HCT116 (cell line): ENCODE results near the gene TSPAN33. TPM values are rescaled to one million over a fixed set of nuclear protein-coding genes. Genes with fewer than 3 reads are reported as not detected.

Source experiments
- ATAC-seq: fragments of 200-7000 bp; cut with Tn5 transposase; 2 replicates; pipeline ENCODE4 v1.9.1; 2020; ENCODE audit warnings: mild to moderate bottlenecking, moderate library complexity
- BruUV-seq: library from RNA; stranded (reverse); fragments of 400-500 nt; replicated peaks from 2 replicates; lab custom pipeline; 2021; lab: Mats Ljungman, UMichigan
- CTCF ChIA-PET: fragments of 300-600 bp; sonication (Branson Sonifier 250); formaldehyde crosslinking; loops from one replicate; lab custom pipeline; 2021; ENCODE audit warnings: antibody characterized with exemption; lab: Charles Lee
- POLR2A ChIA-PET: fragments of 300-600, 350-600 bp; sonication (Branson Sonifier 250); formaldehyde crosslinking; loops from one replicate; lab custom pipeline; 2021; ENCODE audit warnings: antibody characterized with exemption; lab: Charles Lee
- RAD21 ChIA-PET, 2 experiments: fragments of 300-600 bp; sonication (Branson Sonifier 250); formaldehyde crosslinking; loops; one replicate each; lab custom pipeline; 2023; ENCODE audit warnings: low total read pairs in 2 of 2; ENCODE audit not compliant: uncharacterized antibody in 2 of 2, unreplicated experiment in 2 of 2, low non-redundant PET in 1 of 2; lab: Charles Lee
- DNase-seq: peaks from one replicate; pipeline ENCODE4 v3.0.0-alpha.2; 2010; ENCODE audit warnings: low read depth, low spot score
- H2AFZ ChIP-seq: fragments of 200-600 bp; shearing (Covaris generic), sonication (generic); 2 replicates; pipeline ENCODE4 v1.6.1; 2017; ENCODE audit warnings: low read depth, mixed run types, mixed read lengths, antibody characterized with exemption, low read length; ENCODE audit not compliant: poor library complexity, severe bottlenecking
- H3K27ac ChIP-seq: 2 replicates; pipeline ENCODE4 v1.5.1; 2012; ENCODE audit warnings: low read depth, low read length
- H3K27me3 ChIP-seq: fragments of 200-600 bp; sonication (generic); 2 replicates; pipeline ENCODE4 v1.6.1; 2016; ENCODE audit warnings: mixed run types, low read length, mixed read lengths; ENCODE audit not compliant: insufficient read depth
- H3K36me3 ChIP-seq, 2 experiments: fragments of 200-500 bp in 1 of 2; fragments of 200-600 bp in 1 of 2; sonication (Bioruptor generic) in 1 of 2; sonication (generic) in 1 of 2; 2 replicates each; pipeline versions ENCODE4 v1.5.1 to v1.6.1; 2014 to 2016; ENCODE audit warnings: low read length in 2 of 2, inconsistent platforms in 1 of 2, mixed read lengths in 1 of 2, mixed run types in 1 of 2; ENCODE audit not compliant: insufficient read depth in 2 of 2, control insufficient read depth in 1 of 2
- H3K4me1 ChIP-seq, 2 experiments: fragments of 200-600 bp in 1 of 2; sonication (generic) in 1 of 2; 2 replicates each; pipeline versions ENCODE4 v1.5.1 to v1.6.1; 2012 to 2017; ENCODE audit warnings: low read length in 2 of 2, inconsistent platforms in 1 of 2, mild to moderate bottlenecking in 1 of 2, mixed read lengths in 1 of 2, mixed run types in 1 of 2, moderate library complexity in 1 of 2; ENCODE audit not compliant: insufficient read depth in 2 of 2, control insufficient read depth in 1 of 2
- H3K4me2 ChIP-seq: fragments of 200-600 bp; sonication (generic); 2 replicates; pipeline ENCODE4 v1.6.1; 2017; ENCODE audit warnings: mixed run types, low read length, mixed read lengths
- H3K4me3 ChIP-seq, 2 experiments: fragments of 200-600 bp in 1 of 2; sonication (generic) in 1 of 2; replicated peaks in 1 of 2; 2 replicates each; pipeline ENCODE4 v1.5.1; 2011 to 2016; ENCODE audit warnings: low read length in 2 of 2, control low read depth in 1 of 2, low read depth in 1 of 2, mild to moderate bottlenecking in 1 of 2, mixed read lengths in 1 of 2, mixed run types in 1 of 2
- H3K79me2 ChIP-seq: fragments of 200-600 bp; sonication (generic); 2 replicates; pipeline ENCODE4 v1.6.1; 2017; ENCODE audit warnings: mild to moderate bottlenecking, mixed run types, low read length, moderate library complexity, mixed read lengths; ENCODE audit not compliant: insufficient read depth
- H3K9ac ChIP-seq: fragments of 200-600 bp; sonication (generic); 2 replicates; pipeline ENCODE4 v1.6.1; 2016; ENCODE audit warnings: low read length, mixed read lengths
- H3K9me2 ChIP-seq: fragments of 200-600 bp; sonication (generic), shearing (Covaris generic); 2 replicates; pipeline ENCODE4 v1.6.1; 2017; ENCODE audit warnings: mixed run types, mild to moderate bottlenecking, moderate library complexity; ENCODE audit not compliant: insufficient read depth
- H3K9me3 ChIP-seq, 2 experiments: fragments of 200-500 bp in 1 of 2; fragments of 200-600 bp in 1 of 2; sonication (Bioruptor generic) in 1 of 2; sonication (generic) in 1 of 2; 2 replicates each; pipeline ENCODE4 v1.6.1; 2014 to 2017; ENCODE audit warnings: low read length in 2 of 2, mixed read lengths in 2 of 2, inconsistent platforms in 1 of 2, low read depth in 1 of 2, mild to moderate bottlenecking in 1 of 2, mixed run types in 1 of 2, moderate library complexity in 1 of 2; ENCODE audit not compliant: control insufficient read depth in 1 of 2, insufficient read depth in 1 of 2
- H4K20me1 ChIP-seq: fragments of 200-600 bp; sonication (generic), shearing (Covaris generic); 2 replicates; pipeline ENCODE4 v1.6.1; 2017; ENCODE audit warnings: mixed run types, mild to moderate bottlenecking, moderate library complexity; ENCODE audit not compliant: insufficient read depth
- ELF1 ChIP-seq: IDR thresholded peaks from 2 replicates; pipeline ENCODE4 v1.6.1; 2012; ENCODE audit warnings: low read depth, borderline replicate concordance
- POLR2AphosphoS5 ChIP-seq: IDR thresholded peaks from 2 replicates; pipeline ENCODE4 v1.6.1; 2011; ENCODE audit warnings: mild to moderate bottlenecking, low read depth, low read length, moderate library complexity
- RAD21 ChIP-seq: IDR thresholded peaks from 2 replicates; pipeline ENCODE4 v1.6.1; 2012; ENCODE audit warnings: low read depth, mild to moderate bottlenecking
- SIN3A ChIP-seq: IDR thresholded peaks from 2 replicates; pipeline ENCODE4 v1.6.1; 2012; ENCODE audit warnings: low read depth
- SRF ChIP-seq: IDR thresholded peaks from 2 replicates; pipeline ENCODE4 v1.6.1; 2012; ENCODE audit warnings: low read depth
- TCF7L2 ChIP-seq: IDR thresholded peaks from 2 replicates; pipeline ENCODE4 v1.7.0; 2011; ENCODE audit warnings: borderline replicate concordance, inconsistent platforms; ENCODE audit not compliant: insufficient read depth, insufficient read length; ENCODE audit errors: extremely low read depth
- YY1 ChIP-seq: IDR thresholded peaks from 2 replicates; pipeline ENCODE4 v1.6.1; 2011; ENCODE audit warnings: low read length, low read depth, moderate library complexity, mild to moderate bottlenecking; ENCODE audit not compliant: insufficient replicate concordance; ENCODE audit errors: extremely low read depth
- ZNF274 ChIP-seq: fragments of 200-500 bp; sonication (Bioruptor generic); IDR thresholded peaks from 2 replicates; pipeline ENCODE4 v1.6.1; 2014; ENCODE audit warnings: mild to moderate bottlenecking, low read depth, low read length, inconsistent platforms
- intact Hi-C: fragments of 100-400 bp; cut with micrococcal nuclease; formaldehyde crosslinking; loops from 2 replicates; pipeline ENCODE4 v1.10.0; 2022
- total RNA-seq: library from RNA; stranded (reverse); gene quantifications from one replicate; pipeline ENCODE4 v1.2.1, GENCODE V29; 2021; ENCODE audit not compliant: unreplicated experiment
- TF ChIP-seq, protein P1 (sequence below), 3 experiments: fragments of 200-600 bp in 1 of 3; sonication (generic) in 1 of 3; IDR thresholded peaks in 2 of 3; conservative IDR thresholded peaks in 1 of 3; 2 replicates each; pipeline ENCODE4 v1.5.1; 2012 to 2017; ENCODE audit warnings: low read depth in 2 of 3, low read length in 2 of 3, antibody characterized with exemption in 1 of 3, borderline replicate concordance in 1 of 3, control low read depth in 1 of 3, mild to moderate bottlenecking in 1 of 3, mixed read lengths in 1 of 3, mixed run types in 1 of 3, moderate library complexity in 1 of 3; ENCODE audit not compliant: insufficient read depth in 1 of 3

TSPAN33 gene
- total RNA-seq, 1 experiment from 2014 or later, result 22.2 TPM

- ChIA-PET POLR2A (no interaction called here), RAD21 (interaction anchor here in 1 of 2 experiments (1.2 to 1.6 kb wide), 2 partner anchors 47 to 119 kb away, joined by 4 to 8 read pairs; no protein-coding TSS in a partner anchor), CTCF (interaction anchor here (0.6 to 5.0 kb wide), 10 partner anchors 12 to 783 kb away, joined by 3 to 45 read pairs (median 3); no protein-coding TSS in a partner anchor)
- no peaks in the 10 kb centered on the region for H3K27me3 ChIP-seq
- intact Hi-C loops, result loop anchor here (1.0 to 10.0 kb wide), 4 partner anchors 46 to 783 kb away; no protein-coding TSS in a partner anchor
- peak; percentile 91 for ATAC-seq
- no peaks in the 10 kb centered on the region for H3K79me2 ChIP-seq
- no peak overlapping the region for H3K27ac ChIP-seq
- no peaks in the 10 kb centered on the region for H3K4me1 ChIP-seq
- no peak overlapping the region for H3K9ac ChIP-seq
- no TSS peak for BruUV-seq
- no peak overlapping the region for H3K4me2 ChIP-seq
- H4K20me1 ChIP-seq, result no peaks in the 10 kb centered on the region
- H3K4me3 ChIP-seq, result no peak overlapping the region
- H3K9me3 ChIP-seq, result no peaks in the 10 kb centered on the region
- H2AFZ ChIP-seq, result no peak overlapping the region
- TF ChIP-seq POLR2AphosphoS5 (no peak), RAD21 (peak; percentile 90), ELF1 (no peak), YY1 (peak; percentile 45), SRF (no peak), SIN3A (no peak), TCF7L2 (no peak), ZNF274 (no peak)
- TF ChIP-seq, protein P1, sequence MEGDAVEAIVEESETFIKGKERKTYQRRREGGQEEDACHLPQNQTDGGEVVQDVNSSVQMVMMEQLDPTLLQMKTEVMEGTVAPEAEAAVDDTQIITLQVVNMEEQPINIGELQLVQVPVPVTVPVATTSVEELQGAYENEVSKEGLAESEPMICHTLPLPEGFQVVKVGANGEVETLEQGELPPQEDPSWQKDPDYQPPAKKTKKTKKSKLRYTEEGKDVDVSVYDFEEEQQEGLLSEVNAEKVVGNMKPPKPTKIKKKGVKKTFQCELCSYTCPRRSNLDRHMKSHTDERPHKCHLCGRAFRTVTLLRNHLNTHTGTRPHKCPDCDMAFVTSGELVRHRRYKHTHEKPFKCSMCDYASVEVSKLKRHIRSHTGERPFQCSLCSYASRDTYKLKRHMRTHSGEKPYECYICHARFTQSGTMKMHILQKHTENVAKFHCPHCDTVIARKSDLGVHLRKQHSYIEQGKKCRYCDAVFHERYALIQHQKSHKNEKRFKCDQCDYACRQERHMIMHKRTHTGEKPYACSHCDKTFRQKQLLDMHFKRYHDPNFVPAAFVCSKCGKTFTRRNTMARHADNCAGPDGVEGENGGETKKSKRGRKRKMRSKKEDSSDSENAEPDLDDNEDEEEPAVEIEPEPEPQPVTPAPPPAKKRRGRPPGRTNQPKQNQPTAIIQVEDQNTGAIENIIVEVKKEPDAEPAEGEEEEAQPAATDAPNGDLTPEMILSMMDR (IDR thresholded peaks at IDR 0.05 in 2 of 3, conservative IDR thresholded peaks at IDR 0.05 in 1 of 3; ENCODE audit: borderline replicate concordance in 1 of 3, insufficient read depth in 1 of 3, low read depth in 2 of 3, low read length in 2 of 3), result peak; percentile 76 to 93 (median 87)
- no peak for DNase-seq
- no peaks in the 10 kb centered on the region for H3K9me2 ChIP-seq
- no peaks in the 10 kb centered on the region for H3K36me3 ChIP-seq
Measured at GRCh38 chr7:129210256-129210988, 65.9 kb downstream of the TSPAN33 start.
